Spleen (tissue), 11 donors: Measurements from ENCODE around the gene HSPA1L. TPM values are rescaled to one million over a fixed set of nuclear protein-coding genes. Genes with fewer than 3 reads are reported as not detected.

Experiments used
- DNase-seq: peaks from one replicate; pipeline ENCODE4 v3.0.0-alpha.2; 2020
- H3K27ac ChIP-seq, 8 donors: fragments of 200-600 bp; sonication (generic) in 7 of 8; 1 replicate in 4 of 8; 2 replicates in 4 of 8; pipeline versions ENCODE4 v1.5.0 to v1.8.0; 2016 to 2021; ENCODE audit warnings: inconsistent platforms in 4 of 8, mild to moderate bottlenecking in 4 of 8, moderate library complexity in 1 of 8
- H3K27me3 ChIP-seq, 7 donors: fragments of 200-600 bp; sonication (generic) in 6 of 7; replicated peaks in 1 of 7; 1 replicate in 4 of 7; 2 replicates in 3 of 7; pipeline versions ENCODE4 v1.5.0 to v1.8.0; 2016 to 2021; ENCODE audit warnings: inconsistent platforms in 3 of 7, mild to moderate bottlenecking in 1 of 7
- H3K36me3 ChIP-seq, 6 donors: fragments of 200-600 bp; sonication (generic) in 5 of 6; 1 replicate in 4 of 6; 2 replicates in 2 of 6; pipeline versions ENCODE4 v1.5.0 to v1.8.0; 2016 to 2021; ENCODE audit warnings: inconsistent platforms in 2 of 6
- H3K4me1 ChIP-seq, 6 donors: fragments of 200-600 bp; sonication (generic) in 5 of 6; 1 replicate in 3 of 6; 2 replicates in 3 of 6; pipeline versions ENCODE4 v1.5.0 to v1.8.0; 2016 to 2021; ENCODE audit warnings: inconsistent platforms in 3 of 6
- H3K4me3 ChIP-seq, 8 donors: fragments of 200-600 bp; sonication (generic) in 7 of 8; 1 replicate in 4 of 8; 2 replicates in 4 of 8; pipeline versions ENCODE4 v1.5.0 to v1.8.0; 2016 to 2021; ENCODE audit warnings: inconsistent platforms in 4 of 8, mild to moderate bottlenecking in 4 of 8, moderate library complexity in 2 of 8
- H3K9me3 ChIP-seq, 8 donors: fragments of 200-600 bp; sonication (generic) in 7 of 8; 1 replicate in 4 of 8; 2 replicates in 4 of 8; pipeline versions ENCODE4 v1.5.0 to v1.8.0; 2016 to 2021; ENCODE audit warnings: inconsistent platforms in 4 of 8
- CTCF ChIP-seq, 11 experiments: fragments of 200-600 bp in 7 of 11; fragments of 450-650 bp in 4 of 11; sonication (generic) in 4 of 11; IDR thresholded peaks in 8 of 11; conservative IDR thresholded peaks in 3 of 11; 1 replicate in 7 of 11; 2 replicates in 4 of 11; pipeline versions ENCODE4 v1.4.0 to v1.8.0; 2016 to 2021; ENCODE audit warnings: antibody characterized with exemption in 11 of 11, inconsistent platforms in 4 of 11, mild to moderate bottlenecking in 1 of 11
- POLR2A ChIP-seq, 3 donors: fragments of 450-650 bp; IDR thresholded peaks; one replicate each; pipeline ENCODE4 v1.5.1; 2017; ENCODE audit warnings: antibody characterized with exemption in 3 of 3, mild to moderate bottlenecking in 1 of 3
- POLR2AphosphoS5 ChIP-seq, 3 donors: sonication (generic); formaldehyde crosslinking; IDR thresholded peaks; one replicate each; pipeline ENCODE4 v1.5.1; 2017; ENCODE audit warnings: antibody characterized with exemption in 3 of 3
- WGBS, 5 donors: extraction: QIAGEN DNeasy Blood & Tissue Kit in 3 of 5; methylation state at CpG; one replicate each; pipeline versions ENCODE4 v1.1.5 to v1.1.7; 2013 to 2018; 5-methylcytosine and 5-hydroxymethylcytosine counted together
- intact Hi-C: fragments of 100-400 bp; cut with DNase I; formaldehyde crosslinking; loops from one replicate; pipeline ENCODE4 v1.15.0; 2023; ENCODE audit warnings: low total_unique reads
- polyA plus RNA-seq, 3 donors: library from polyadenylated mRNA; stranded (reverse); fragments of 200-250 nt; gene quantifications; one replicate each; pipeline ENCODE4 v1.2.1, GENCODE V29; 2013
- total RNA-seq, 7 donors: library from RNA; depleted of rRNA in 3 of 7; stranded (reverse); fragments of >200 nt in 3 of 7; fragmentation: NEBNext Ultra II Directional in 4 of 7; extraction: Animal tissue kit (Norgen Biotek cat#: 25700) in 4 of 7; gene quantifications; one replicate each; pipeline versions ENCODE4 v1.1.0 to v1.2.1, GENCODE V29; 2016 to 2021
- donor health status: healthy with polysubstance abuse.
- donor health status: DM: no; HTN: no; CAD: no; lungs with moderate emphysema.
- donor health status: DM: no; HTN: no; CAD: no.
- donor health status: Bipolar disorder and iron deficiency.
- donor health status: healthy.
- donor health status: DM: no; HTN: no; CAD: no.
- donor health status: DM: yes; HTN: yes; CAD: no.

Gene HSPA1L
- total and polyA plus RNA-seq, 10 donors = 0.93 to 3.7 (median 2.9) TPM

- Histone ChIP-seq H3K27me3 (no peaks in the 10 kb centered on the region), H3K4me1 (peaks cover 9 to 30% (median 16%) of the 10 kb centered on the region in 6 donors), H3K4me3 (no peak overlapping the region), H3K27ac (no peak overlapping the region), H3K9me3 (no peaks in the 10 kb centered on the region), H3K36me3 (peaks cover 0 to 74% (median 67%) of the 10 kb centered on the region in 6 donors)
- TF ChIP-seq POLR2A (IDR thresholded peaks at IDR 0.05) (no peak), CTCF (IDR thresholded peaks at IDR 0.05 in 8 of 11, conservative IDR thresholded peaks at IDR 0.05 in 3 of 11) (no peak), POLR2AphosphoS5 (IDR thresholded peaks at IDR 0.05) (no peak)
- 92 to 99% (median 97%) methylated on average over 5 to 10 of the region's 10 CpGs for WGBS, 5 donors
- no peak for DNase-seq
- intact Hi-C loops = no loop called here
Observed at GRCh38 chr6:31779908-31780307, 35.2 kb downstream of the HSPA1L start.

GRCh38 chr6:31778999-31779885, 35.8 kb downstream of the HSPA1L start:
- DNase-seq = no peak
- Histone ChIP-seq H3K27me3 (no peaks in the 10 kb centered on the region), H3K4me1 (peaks cover 9 to 30% (median 16%) of the 10 kb centered on the region in 6 donors), H3K4me3 (no peak overlapping the region), H3K36me3 (peaks cover 0 to 68% (median 61%) of the 10 kb centered on the region in 6 donors), H3K9me3 (no peaks in the 10 kb centered on the region), H3K27ac (no peak overlapping the region)
- intact Hi-C loops = no loop called here
- 94 to 97% (median 95%) methylated on average over 23 to 43 of the region's 43 CpGs for WGBS, 5 donors
- TF ChIP-seq POLR2A (IDR thresholded peaks at IDR 0.05) (no peak), CTCF (IDR thresholded peaks at IDR 0.05 in 8 of 11, conservative IDR thresholded peaks at IDR 0.05 in 3 of 11) (no peak), POLR2AphosphoS5 (IDR thresholded peaks at IDR 0.05) (no peak)

- TF ChIP-seq CTCF (IDR thresholded peaks at IDR 0.05 in 8 of 11, conservative IDR thresholded peaks at IDR 0.05 in 3 of 11) = no peak
- no peak for TF ChIP-seq POLR2A (IDR thresholded peaks at IDR 0.05)
- no peak for TF ChIP-seq POLR2AphosphoS5 (IDR thresholded peaks at IDR 0.05)
- Histone ChIP-seq H3K4me3 (no peak overlapping the region), H3K27ac (peak overlapping the region in 1 of 8 donors; percentile 80), H3K27me3 (no peaks in the 10 kb centered on the region), H3K36me3 (peaks cover 0 to 57% (median 52%) of the 10 kb centered on the region in 6 donors), H3K4me1 (peaks cover 9 to 33% (median 16%) of the 10 kb centered on the region in 6 donors), H3K9me3 (no peaks in the 10 kb centered on the region)
- 93 to 99% (median 96%) methylated on average over 5 of the region's 5 CpGs for WGBS, 5 donors
- DNase-seq = no peak
- intact Hi-C loops = no loop called here
Observed at GRCh38 chr6:31778193-31778592, 36.9 kb downstream of the HSPA1L start.

GRCh38 chr6:31777667-31778050, 37.4 kb downstream of the HSPA1L start:
- peaks cover 0 to 52% (median 46%) of the 10 kb centered on the region in 6 donors for H3K36me3 ChIP-seq
- peaks cover 9 to 38% (median 21%) of the 10 kb centered on the region in 6 donors for H3K4me1 ChIP-seq
- no peaks in the 10 kb centered on the region for H3K27me3 ChIP-seq
- 87 to 94% (median 88%) methylated on average over 5 of the region's 5 CpGs for WGBS, 5 donors
- H3K4me3 ChIP-seq = no peak overlapping the region
- peak; percentile 36 for DNase-seq
- H3K27ac ChIP-seq = peak overlapping the region in 4 of 8 donors; percentile 20 to 80 (median 56)
- TF ChIP-seq CTCF (IDR thresholded peaks at IDR 0.05 in 8 of 11, conservative IDR thresholded peaks at IDR 0.05 in 3 of 11) = no peak
- TF ChIP-seq POLR2AphosphoS5 (IDR thresholded peaks at IDR 0.05) = no peak
- no peak for TF ChIP-seq POLR2A (IDR thresholded peaks at IDR 0.05)
- intact Hi-C loops = no loop called here
- no peaks in the 10 kb centered on the region for H3K9me3 ChIP-seq
